ENCODE results near the gene BEST1.

BEST1 gene

DNA sequence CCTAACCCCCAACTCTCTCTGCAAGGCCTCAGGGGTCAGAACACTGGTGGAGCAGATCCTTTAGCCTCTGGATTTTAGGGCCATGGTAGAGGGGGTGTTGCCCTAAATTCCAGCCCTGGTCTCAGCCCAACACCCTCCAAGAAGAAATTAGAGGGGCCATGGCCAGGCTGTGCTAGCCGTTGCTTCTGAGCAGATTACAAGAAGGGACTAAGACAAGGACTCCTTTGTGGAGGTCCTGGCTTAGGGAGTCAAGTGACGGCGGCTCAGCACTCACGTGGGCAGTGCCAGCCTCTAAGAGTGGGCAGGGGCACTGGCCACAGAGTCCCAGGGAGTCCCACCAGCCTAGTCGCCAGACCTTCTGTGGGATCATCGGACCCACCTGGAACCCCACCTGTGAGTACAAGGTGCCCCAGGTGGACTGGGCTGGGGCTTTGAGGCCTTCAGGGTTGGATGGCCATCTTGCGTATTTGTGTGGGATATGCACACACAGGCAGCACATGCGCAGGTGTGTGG, at the start of gene BEST1:
Gene BEST1 (plus strand): TSS at position 317 of the 513 bp plus-strand sequence. CDS start 1,456 bp downstream, outside the sequence.
- no peak for DNase-seq

DNA sequence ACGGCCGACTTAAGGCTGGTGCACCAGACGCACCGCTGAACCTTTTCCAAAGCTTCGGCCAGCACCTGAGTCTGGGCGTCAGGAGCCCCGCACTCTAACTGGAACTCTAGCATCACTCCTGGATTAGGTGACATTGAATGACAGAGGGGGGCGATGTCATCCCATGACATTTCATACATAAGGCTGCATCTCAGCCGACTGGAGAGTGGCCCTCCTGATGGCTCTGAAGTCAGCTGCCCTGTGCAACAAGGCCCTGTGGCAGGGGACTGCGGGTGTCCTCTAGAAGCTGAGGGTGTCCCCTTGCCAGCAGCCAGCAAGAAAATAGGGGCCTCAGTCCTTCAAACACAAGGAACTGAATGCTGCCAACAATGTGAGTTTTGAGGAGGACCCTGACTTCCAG, 48.8 kb upstream of the BEST1 start:
- no peak for DNase-seq

GRCh38 chr11:61902313-61902712, 47.8 kb upstream of the BEST1 start:
- no peak for DNase-seq

- no peak for DNase-seq
Observed at GRCh38 chr11:61903845-61904244, 46.3 kb upstream of the BEST1 start.

DNA sequence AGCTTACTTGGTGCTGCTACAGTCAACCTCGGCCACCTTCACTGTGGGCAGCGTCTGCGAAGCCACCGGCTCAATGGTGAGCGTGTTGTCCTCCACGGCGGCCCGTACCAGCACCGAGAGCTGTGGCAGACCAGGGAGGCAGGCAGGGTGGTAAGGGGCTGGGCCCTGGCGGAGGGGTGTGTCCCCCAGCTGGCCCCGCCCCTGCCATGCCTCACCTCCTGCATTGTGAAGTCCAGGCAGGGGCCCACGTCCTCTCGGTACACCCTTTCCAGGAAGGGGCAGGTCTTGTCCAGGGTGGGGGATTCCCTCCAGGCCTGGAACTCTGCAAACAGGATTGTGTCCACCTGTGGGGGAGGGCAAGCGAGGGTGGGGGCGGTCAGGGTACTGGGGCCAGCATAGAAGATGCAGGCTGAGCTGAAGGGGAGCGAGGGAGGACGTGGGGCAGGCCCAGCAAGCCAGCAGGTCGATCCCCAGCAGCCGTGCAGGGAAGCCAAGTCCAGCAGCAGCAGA, 45.6 kb upstream of the BEST1 start:
- DNase-seq = no peak

DNA sequence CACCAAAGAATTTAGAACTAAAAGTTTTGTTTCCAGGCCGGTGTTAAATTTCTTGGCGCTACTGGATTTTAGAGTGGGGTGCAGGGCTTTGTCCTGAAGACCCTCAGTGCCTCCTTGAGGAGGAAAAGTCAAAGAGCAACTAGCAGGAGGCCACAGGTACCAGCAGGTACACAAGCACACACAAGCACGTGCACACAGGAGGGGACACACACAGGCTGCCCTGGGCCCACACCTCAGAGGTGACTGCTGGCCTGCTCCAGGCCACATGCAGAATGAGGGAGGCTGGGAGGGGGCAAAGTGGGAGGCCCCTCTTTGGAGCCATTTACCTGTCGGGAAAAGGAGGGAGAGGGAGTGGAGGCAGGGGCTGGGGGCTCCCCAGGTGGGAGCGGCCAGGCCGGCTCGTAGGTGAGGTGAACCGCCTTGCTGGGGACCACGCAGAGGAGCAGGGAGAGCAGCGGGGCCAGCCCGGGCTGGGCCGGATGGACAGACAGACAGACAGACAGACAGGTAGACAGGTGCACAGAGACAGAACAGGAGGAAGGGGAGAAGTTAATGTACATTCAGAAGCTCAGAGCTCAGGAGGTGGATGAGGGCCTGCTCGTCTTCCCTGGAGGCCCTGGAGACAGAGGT, 45.0 kb upstream of the BEST1 start:
- no peak for DNase-seq

DNA sequence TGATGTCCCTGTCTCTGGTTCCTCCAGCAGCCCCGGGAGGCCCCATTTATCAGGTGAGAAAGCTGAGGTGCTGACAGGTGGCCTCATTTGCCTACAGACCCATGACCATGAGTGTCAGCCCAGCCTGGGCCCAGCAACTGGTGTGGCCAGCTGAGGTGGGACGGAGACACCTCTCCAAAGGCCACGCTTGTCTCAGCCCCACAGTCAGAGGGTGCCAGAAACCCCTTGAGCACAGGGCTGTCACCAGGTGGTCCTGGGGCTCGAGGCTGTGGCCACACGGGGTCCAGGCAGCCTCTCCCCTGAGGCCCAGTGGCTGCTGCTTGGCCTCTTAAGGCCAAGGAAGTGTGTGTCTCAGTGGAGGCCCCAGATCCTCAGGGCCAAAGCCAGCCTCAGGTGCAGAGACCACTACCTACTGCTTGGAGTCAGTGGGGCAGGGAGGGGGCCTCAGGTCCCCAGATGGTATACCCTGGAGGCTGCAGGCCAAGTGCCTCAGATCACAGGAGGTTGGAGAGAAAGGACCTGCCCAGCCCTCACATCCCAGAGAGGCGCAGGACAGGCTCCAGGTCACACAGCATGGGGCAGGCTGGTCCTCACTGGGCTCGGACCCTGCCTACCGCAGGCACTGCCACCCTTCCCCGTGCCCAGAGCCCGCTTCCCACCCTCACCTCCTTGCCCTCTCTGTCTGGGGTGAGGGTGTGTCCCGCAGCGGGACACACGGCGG, 44.2 kb upstream of the BEST1 start:
- no peak for DNase-seq

DNA sequence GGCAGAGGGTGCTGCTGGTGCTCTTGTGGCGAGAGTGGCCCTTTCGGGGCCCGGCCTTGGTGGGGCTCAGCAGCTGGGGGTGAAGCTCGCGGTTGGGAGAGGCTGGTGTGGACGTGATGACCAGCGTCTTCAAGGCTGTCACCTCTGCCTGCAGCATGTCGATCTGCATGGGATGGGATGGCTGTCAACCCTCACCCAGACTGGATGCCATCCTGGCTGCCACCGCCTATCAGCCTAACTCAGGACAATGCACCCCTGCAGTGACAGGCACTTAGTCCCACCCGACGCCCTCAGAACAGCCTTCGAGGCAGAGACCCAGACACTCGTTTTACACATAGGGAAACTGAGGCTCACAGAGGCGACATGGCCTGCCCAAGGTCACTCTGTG, 43.6 kb upstream of the BEST1 start:
- no peak for DNase-seq

DNA sequence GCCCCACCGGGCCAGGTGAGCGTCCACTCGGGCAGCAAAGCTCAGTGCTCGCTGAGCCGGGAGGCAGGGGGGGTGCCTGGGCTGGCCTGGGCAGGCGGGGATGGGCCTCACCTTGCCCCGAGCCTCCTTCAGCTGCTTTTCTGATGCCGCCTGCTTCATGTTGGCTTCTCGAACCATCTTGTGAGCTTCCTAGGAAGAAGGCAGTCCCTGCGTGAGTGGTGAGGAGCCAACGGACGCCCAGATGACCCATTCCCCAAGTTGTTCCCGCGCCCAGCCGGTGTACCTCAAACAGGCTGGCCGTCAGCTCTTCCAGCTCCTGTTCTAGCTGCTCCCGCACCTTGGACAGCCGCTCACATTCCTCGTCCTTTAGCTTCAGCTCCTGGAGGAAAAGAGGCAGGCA, 42.9 kb upstream of the BEST1 start:
- DNase-seq = no peak

DNA sequence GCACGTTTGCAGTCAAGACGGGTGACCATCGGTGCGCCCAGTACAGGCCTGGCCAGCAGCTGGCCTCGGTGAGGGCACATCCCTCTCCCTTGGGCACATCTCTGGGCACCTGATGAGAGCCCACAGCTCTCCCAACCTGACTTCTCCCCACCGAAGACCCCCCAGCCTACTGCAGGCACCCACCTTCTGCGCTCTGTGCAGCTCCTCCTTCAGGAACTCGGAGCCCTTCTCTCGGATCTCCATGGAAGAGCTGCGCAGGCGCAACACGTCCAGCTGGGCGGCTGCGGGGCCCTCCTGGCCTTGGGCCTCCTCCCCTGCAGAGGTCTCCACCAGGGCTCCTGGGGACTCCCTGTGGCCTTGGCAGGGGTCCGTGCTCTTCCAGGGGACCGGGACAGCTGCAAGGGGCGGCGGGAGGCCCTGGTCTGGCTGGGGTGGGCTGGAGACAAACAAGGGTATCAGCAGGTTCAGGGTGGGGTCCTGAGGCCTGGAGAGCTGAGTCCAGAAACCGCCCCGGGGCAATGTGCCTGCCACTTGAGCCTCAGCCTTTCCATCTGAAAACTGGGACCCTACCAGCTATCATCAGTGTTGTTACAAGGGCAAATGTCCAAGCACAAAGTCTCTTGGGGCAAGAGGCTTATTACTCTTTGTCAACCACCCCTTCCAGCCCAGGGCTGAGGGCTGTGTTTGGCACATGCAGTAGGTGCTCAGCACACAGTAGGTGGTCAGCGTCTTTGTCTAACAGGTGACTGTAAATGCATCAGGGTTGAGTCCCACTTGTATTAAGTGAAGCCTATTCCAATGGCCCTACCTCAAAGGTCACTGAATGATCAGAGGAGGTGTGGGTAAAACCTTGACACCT, 42.1 kb upstream of the BEST1 start:
- no peak for DNase-seq

DNA sequence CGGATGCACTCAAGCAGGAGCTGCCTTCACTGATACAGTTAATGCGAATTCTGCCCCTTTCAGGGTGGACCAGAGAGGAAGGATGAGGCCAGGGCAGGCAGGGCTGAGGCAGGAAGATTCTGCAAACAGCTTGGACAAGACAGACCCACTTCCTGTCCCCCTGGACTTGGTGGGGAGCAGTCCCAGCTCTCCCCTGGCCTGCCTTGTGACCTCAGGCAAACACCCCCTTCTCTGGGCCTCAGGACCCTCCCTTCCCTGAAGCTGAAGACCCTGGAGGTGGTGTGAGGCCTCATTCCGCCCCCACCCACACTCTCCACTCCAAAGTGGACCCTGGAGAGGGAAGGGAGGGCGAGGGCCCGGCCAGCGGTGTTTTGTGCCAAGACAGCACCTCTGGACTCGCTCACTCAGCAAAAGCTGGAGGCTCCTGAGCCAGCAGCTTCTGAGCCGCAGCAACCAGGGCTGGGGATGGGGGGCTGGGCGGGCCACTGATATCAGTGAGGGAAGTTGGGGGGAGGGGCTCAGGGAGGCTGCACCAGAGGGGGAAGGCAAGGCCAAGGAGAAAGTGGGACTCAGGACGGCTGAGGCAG, 41.3 kb upstream of the BEST1 start:
- no peak for DNase-seq

GRCh38 chr11:61910187-61911127, 39.7 kb upstream of the BEST1 start:
- no peak for DNase-seq

DNA sequence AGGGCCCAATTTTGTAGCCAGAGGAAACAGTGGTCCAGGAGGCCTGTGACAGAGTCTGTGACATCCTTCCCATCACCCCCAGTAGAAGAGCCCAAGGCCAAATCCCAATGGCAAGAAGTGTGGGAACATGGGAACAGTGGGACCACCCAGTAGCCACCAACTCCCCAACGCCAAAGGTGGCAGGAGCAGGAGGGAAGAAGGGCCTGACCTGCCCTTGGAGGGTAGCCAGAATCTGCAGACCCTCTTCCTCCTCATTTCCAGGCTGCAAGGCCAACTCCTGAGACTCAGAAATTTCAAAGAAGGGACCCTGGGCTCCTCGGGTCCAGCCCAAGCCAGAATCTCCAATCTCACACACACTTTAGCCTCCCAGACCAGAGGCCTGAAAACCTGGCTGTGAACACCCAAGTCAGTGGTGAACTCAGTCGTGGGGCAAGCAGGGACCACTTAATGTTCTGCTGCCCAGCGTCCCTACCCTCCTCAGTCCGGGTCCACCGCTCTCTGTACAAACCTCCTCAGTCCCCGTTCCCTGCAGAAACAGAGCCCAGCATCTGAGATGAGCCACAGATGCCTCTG, 38.9 kb upstream of the BEST1 start:
- DNase-seq = no peak

DNA sequence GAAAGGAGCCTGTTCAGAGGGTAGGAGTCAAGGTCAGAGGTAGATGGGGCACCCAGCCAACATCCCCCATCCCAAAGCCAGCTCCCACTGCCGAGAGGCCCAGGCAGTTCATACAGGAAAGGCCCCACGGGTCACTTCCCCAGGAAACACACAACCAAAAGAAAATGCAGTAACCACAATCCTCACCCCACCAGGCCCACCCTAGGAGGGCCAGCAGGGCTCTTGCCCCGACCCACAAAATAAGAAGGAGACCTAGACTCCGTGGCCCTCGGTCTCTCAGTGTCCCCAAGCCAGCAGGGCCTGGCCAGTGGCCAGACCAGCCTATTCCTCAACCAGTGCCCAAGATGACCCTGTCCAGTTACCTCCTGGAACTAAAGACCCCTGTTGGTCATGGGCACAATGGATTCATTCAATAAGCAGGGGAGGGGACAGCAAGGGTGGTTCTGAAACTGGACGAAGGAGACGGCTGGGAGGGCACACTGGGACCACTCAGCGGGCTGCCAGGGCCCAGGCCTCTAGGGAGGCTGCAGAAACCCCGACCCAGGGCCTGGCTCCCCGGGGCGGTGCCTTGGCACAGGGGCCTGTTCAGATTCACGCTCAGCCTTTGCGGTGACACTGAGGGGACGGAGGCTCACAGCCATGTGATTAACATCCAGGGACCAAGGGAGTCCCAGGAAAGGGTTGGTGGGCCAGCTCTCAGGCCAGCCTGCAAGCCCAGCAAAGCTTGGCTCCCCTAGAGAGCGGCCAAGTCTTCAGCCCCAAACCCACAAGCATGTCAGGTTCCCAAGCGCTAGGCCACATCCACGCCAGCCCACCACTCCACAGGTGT, 38.2 kb upstream of the BEST1 start:
- no peak for DNase-seq

- no peak for DNase-seq
Observed at GRCh38 chr11:61912530-61912898, 37.6 kb upstream of the BEST1 start.

DNA sequence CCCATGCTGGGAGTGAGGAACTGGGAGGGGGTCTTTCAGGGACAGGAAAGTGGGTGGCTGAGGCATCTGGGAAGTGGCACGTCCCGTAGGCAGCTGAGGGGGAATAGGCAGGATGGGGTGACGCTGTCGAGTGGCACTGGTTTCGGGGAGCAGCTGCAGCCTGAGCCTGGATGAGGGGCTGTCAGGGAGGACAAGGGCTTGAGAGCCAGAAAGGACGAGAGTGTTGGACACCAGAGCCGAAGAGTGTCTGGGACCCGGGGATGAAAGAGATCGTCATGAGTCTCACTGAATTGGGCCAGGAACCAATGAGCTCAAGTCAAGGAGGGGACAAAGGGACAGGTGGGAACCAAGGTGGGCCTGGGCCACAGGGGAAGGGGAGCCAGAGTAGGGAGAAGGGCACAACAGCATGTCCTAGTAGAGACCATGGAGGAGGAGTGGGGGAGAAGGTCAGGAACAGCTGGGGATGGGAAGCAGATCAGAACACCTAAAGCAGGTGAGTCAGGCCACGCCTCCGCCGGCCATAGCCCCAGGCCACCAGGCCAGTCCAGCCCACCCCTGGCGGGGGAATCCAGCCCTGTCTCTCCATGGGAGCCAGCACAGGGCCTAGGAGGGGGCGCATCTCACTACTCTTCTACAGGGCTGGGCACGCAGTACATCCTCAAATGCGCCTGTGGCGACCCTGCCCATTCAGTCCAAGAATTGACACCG, 37.0 kb upstream of the BEST1 start:
- no peak for DNase-seq

DNA sequence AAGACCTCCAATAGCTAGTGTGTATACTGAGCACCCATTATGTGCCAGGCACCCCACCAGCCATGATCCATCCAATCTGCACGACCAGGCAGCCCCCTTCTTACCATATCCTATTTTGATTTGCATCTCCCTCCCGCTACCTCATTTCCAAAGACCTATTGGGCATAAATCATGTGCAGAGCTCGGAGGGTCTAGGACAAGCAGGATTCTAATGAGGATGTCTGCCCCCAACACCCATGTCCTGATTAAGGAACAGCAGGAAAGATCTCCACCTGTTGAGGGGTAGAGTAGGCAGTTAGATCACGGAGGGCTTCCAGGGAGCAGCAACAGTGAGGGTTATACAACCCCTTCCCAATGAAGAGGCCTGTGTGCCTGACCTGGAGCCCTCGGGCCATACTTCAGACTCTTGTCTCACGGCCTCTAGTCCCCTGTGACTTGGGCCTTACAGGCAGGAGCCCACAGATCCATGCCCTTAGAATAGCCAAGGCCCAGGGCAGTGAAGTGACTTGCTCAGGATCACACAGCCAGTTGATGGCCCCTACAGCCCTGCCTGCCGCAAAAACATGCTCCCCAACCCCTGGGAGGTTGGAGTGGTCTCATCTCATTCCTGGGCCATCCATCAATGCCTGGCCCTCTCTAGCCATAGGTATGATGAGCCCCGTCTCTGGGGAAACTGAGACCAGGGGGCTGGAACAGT, 36.3 kb upstream of the BEST1 start:
- no peak for DNase-seq

DNA sequence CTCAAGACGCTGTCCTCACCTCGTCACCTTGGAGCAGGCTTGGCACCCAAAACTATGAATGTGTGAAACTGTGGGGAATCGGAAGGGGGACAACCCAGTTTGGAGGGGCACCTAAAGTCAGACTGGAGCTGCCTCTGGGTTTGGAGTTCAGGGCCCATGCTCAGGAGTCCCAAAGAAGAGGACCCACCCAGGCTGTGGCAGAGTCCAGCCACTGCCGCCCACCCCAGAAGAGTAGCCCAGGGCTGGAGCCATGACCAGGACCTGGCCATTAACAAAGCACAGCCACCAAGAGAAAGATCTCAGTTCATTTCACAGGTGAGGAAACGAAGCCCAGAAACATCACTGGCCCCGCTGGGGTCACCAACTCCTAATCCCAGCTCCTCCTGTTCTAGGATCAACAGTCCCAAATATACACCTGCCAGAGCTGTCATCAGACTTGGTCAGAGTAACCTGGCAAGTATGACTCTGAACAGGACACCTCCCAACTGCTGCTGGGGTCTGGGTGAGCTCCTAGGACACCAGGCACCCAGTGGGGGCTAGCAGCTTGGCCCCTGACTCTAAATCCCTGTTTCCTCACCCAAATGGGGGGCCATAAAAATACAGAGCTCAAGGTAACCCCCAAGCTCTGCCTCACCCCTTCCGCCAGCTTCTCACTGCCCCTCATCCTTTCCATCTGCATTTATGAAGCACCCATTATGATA, 35.5 kb upstream of the BEST1 start:
- no peak for DNase-seq

All from NCI-H2227 treated with DMSO at 0.1 percent for 48 hours (cell line).